SKM-1 (cell line): Measurements from ENCODE around the gene STIP1.

Experiments used
- DNase-seq: peaks from one replicate; lab custom pipeline; 2025; ENCODE audit not compliant: unreplicated experiment; lab: John Stamatoyannopoulos, UW

The STIP1 gene

DNA sequence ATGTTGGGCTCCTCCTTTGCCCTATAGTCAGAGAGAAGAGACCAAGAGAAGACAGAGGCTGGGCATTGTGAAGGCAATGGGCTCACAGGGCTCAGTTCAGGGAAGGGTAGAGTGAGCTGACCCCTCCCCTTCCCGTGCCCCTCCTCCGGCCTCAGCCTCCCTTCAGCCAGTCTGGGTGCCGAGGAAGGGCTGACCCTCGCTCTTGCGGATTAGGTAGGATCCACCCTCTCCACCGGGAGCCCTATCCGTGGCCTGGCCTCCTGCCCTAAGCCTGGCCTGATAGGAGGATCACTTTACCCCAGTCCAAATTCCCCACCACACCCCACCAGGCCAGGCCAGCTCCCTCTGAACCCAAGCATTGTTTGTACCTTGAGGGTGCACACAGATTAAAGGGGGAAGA, 62.6 kb downstream of the STIP1 start:
- no peak for DNase-seq

DNA sequence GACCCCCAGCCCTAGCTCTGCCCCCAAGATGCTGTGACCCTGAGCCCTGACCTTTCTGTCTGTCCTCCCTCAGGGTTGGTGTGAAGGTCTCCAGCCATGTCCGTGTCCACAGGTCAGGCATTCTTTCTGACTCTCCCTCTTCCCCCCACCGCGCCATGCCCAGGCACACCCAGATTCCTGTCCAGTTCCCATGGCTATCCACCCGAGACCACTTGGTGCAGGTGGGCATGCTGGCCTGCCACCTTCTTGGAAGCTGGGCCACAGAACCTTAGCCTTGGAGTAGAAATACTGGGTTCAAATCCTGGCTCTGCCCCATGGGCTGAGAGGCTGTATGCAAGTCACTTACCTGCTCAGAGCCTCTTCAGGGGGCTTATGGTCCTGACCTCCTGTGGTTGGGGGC, 63.1 kb downstream of the STIP1 start:
- DNase-seq: no peak

DNA sequence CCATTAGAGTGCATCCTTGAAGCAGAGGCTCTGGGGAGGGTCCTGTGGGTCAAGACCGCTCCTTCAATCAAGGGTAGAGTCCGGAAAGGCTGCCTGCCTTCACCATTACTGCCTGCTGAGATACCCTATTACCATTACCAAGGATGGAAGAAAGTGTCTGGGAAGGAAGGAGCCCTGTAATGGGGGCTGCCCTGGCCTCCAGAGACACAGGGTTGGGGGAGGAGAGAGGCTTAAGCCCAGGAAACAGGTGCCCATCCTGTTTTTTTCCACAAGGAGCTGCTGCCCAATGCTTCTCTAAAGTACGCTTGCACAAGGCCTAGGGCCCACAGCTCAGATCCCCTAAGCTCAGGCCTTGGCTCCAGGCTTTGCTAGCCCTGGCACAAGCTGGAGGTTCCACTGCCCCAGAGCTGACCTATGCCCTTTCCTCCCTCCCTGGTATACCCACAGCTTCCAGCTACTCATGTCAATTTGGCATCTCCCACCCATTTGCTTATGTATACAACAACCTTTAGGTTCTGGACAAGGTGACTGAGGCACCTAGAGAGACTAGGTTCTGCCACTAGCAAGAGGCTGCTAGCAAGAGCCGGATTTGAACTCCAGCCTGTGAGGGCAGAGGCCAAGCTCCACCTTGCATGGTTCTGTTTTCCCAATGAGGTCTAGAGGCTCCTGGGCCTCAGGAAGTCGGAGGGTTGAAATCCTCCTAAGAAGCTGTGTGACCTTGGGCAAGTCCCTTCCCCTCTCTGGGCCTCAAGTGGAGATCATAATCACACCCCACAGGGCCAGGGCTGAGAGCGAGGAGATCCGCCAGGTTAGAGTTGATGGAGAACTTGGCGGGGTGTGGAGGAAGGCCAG, 63.8 kb downstream of the STIP1 start:
- no peak for DNase-seq

DNA sequence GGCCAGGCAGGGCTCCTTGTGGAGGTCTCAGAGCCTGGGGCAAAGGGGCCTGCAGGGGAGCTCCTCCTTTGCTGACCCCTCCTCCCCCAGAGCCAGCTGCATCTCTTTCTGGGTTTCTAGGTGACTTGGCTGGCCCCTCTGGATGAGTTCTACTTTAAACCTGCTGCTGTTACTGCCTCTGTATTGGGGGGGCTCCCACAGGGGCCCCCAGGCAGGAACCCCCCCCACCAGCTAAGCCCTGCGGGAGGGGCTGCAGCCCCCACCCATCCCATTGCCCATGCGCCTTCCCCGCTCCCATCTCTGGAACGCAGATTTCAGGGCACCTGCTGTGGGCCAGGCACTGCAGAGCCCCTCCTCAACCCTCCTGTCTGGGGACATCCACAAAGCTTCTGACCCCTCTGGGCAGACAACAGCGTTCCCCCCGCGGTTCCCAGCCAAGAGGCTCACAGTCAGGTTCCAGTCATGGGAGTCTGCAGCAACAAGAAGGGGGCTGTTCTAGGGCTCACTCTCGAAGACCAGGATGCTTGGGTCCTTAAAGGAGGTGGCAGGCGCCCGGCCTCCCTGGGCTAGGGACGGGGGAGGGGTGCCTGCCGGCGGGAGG, 64.5 kb downstream of the STIP1 start:
- no peak for DNase-seq

DNA sequence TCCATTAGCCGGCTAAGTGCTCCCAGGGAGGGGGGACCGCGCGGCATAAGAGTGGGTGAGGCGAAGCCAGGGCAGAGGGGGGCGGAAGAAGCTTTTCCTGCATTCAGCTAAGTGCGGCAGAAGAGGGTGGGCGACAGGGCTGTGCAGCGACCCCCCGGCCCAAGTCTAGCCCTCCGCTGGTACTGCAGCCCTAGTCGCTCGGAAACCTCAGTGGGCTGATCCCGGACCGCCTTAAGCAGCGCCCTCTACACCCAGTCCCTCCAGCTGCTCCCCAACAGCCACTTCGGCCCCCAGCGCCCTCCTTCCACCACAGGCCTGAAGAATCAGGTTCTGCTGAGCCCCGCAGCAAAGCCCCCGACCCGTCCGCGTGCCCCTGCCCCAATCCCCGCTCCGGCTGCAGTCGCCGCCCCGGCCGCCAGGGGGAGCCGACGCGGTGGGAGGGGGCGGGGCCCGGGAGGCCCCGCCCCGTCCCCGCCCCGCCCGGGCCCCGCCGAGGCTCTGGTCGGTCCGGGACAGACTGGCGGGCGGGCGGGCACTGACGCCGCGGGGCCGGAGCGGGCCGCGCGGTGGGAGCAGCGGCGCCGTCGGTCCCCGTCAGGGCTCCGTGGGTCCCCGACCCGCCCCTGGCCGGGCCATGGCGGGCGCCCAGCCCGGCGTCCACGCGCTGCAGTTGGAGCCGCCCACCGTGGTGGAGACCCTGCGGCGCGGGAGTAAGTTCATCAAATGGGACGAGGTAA, 65.2 kb downstream of the STIP1 start, which contains the start of gene PLCB3:
Gene PLCB3, plus strand, starts transcription at position 515 of the 737 bp plus-strand sequence. Its CDS starts 120 bp downstream, at position 635.
- DNase-seq: no peak

DNA sequence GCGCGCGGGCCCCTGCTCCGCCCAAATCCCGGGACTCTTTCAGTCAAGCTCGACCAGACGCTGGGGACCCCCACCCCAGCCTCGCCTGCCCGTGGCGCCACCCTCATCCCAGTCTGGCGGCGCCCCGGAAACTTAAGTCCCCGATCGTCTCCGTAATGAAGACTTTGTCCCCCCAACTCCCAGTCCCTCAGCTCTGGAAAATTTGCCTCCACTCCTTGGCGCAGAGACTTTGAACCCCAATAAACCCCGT, 65.7 kb downstream of the STIP1 start:
- DNase-seq: no peak

DNA sequence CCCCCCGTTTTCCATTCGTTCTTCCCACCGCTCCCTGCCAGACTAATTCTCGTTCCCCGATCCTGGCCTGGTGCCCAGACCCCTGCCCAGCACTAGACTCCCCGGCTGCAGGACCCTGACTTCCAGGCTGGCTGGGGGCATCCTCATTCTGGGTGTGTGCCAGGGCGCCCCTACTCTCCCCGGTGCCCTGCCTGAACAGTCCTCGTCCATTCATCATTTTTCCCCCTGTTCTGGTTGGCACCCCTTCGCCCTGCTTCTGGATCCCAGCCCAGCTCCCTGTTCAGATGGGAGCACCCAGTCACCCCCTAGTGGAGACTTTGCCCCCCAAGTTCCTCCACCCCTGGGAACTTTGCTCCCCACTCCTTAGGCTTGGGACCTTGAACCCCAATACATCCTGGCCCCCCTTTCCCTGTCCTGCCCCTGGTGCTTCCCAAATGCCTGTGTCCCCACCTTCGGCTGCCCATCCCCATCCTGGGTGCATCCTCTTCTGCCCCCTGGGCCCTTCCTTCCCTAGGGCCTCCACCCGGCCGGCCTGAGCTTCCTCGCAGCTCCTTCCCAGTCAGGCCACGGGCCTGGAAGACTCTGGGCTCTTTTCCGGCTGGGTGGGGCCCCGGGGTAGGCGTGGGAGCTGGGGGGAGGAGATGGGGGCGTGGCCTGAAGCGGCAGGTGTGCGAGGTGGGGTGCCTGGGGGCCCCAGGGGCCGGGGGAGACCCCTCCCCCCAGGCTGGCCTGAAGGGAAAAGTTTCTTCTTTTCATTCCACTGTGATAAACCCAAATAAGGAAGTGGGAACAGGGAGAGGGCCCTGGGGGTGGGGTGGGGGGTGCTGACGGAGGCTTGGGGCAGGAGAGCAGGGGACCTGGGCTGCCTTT, 66.3 kb downstream of the STIP1 start:
- DNase-seq: no peak

DNA sequence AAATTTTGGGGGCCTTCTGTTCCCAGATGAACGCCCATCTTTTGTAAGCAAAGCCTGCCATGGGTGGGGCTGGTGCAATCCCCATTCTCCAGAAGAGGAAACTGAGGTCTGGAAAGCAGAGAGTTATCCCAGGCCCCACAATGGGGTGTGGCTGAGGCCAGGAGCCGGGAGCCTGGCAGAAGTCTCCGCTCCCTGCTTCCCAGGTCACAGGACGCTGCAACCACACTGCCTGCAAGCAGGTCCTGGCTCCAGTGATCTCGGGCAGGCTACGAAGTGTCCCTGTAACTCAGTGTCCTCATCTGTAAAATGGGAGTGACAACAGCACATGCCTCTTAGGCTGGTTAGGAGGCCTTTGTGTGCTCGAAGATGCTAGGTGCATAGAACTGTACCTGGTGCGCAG, 67.1 kb downstream of the STIP1 start:
- no peak for DNase-seq

DNA sequence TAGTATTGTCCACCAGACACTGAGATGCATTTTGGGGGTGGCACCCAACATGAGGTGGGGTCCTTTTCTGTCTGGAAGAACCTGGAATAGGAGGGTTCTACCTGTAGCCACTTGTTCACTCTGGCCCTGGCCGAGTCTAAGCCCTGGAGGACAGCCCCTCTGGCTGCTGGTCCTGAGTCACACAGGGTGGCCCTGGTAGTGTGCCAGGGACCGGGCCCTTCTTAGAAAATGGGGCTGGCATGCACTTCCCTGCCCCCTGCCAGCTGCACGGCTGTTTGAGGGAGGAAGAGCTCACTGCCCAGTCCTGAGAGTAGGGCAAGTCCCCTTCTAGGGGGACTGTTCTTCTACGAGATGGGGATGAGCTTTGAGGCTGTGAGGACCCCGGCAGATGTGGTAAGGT, 67.5 kb downstream of the STIP1 start:
- DNase-seq: no peak
